ENCODE results near the gene CDH24. TPM values are rescaled to one million over a fixed set of nuclear protein-coding genes. Genes with fewer than 3 reads are reported as not detected.

Gene CDH24
- total and polyA plus RNA-seq, 2 of the 13 experiments (the other 11 are each of a cell fraction or from before 2014, with no cell fraction given) = 0.69 to 0.99 TPM

DNA sequence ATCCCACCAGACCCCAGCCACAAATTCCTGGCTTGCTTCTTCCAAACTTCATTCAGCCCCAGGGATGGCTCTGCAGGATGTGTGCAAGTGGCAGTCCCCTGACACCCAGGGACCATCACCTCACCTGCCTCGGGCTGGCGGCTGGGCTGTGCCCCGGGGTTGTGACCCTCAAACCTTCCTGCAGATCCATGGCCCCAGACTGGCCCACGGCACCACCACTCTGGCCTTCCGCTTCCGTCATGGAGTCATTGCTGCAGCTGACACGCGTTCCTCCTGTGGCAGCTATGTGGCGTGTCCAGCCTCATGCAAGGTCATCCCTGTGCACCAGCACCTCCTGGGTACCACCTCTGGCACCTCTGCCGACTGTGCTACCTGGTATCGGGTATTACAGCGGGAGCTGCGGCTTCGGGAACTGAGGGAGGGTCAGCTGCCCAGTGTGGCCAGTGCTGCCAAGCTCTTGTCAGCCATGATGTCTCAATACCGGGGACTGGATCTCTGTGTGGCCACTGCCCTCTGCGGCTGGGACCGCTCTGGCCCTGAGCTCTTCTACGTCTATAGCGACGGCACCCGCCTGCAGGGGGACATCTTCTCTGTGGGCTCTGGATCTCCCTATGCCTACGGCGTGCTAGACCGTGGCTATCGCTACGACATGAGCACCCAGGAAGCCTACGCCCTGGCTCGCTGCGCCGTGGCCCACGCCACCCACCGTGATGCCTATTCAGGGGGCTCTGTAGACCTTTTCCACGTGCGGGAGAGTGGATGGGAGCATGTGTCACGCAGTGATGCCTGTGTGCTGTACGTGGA lies 15.0 kb downstream of the CDH24 start, which contains the start of gene PSMB11 (continued):
- TF ChIP-seq, protein P1, sequence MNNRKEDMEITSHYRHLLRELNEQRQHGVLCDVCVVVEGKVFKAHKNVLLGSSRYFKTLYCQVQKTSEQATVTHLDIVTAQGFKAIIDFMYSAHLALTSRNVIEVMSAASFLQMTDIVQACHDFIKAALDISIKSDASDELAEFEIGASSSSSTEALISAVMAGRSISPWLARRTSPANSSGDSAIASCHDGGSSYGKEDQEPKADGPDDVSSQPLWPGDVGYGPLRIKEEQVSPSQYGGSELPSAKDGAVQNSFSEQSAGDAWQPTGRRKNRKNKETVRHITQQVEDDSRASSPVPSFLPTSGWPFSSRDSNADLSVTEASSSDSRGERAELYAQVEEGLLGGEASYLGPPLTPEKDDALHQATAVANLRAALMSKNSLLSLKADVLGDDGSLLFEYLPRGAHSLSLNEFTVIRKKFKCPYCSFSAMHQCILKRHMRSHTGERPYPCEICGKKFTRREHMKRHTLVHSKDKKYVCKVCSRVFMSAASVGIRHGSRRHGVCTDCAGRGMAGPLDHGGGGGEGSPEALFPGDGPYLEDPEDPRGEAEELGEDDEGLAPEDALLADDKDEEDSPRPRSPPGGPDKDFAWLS (CRISPR knock-in tag; IDR thresholded peaks at IDR 0.05; ENCODE audit: borderline replicate concordance) = peak; percentile 62; the same call in 1 of the 2 replicates
- TF ChIP-seq, protein P2, sequence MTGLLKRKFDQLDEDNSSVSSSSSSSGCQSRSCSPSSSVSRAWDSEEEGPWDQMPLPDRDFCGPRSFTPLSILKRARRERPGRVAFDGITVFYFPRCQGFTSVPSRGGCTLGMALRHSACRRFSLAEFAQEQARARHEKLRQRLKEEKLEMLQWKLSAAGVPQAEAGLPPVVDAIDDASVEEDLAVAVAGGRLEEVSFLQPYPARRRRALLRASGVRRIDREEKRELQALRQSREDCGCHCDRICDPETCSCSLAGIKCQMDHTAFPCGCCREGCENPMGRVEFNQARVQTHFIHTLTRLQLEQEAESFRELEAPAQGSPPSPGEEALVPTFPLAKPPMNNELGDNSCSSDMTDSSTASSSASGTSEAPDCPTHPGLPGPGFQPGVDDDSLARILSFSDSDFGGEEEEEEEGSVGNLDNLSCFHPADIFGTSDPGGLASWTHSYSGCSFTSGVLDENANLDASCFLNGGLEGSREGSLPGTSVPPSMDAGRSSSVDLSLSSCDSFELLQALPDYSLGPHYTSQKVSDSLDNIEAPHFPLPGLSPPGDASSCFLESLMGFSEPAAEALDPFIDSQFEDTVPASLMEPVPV (CRISPR knock-in tag; IDR thresholded peaks at IDR 0.05) = peak; percentile 40; the same call in 1 of the 2 replicates
- TF ChIP-seq ZNF34 (CRISPR knock-in tag; IDR thresholded peaks at IDR 0.05; ENCODE audit: borderline replicate concordance) (no peak), KDM2A (CRISPR knock-in tag; IDR thresholded peaks at IDR 0.05; ENCODE audit: borderline replicate concordance, low read depth) (no peak), HOXA3 (CRISPR knock-in tag; IDR thresholded peaks at IDR 0.05) (0 out of 2 replicates have a peak, but pooled peaks have one; percentile 23)
- TF ChIP-seq, protein P3, sequence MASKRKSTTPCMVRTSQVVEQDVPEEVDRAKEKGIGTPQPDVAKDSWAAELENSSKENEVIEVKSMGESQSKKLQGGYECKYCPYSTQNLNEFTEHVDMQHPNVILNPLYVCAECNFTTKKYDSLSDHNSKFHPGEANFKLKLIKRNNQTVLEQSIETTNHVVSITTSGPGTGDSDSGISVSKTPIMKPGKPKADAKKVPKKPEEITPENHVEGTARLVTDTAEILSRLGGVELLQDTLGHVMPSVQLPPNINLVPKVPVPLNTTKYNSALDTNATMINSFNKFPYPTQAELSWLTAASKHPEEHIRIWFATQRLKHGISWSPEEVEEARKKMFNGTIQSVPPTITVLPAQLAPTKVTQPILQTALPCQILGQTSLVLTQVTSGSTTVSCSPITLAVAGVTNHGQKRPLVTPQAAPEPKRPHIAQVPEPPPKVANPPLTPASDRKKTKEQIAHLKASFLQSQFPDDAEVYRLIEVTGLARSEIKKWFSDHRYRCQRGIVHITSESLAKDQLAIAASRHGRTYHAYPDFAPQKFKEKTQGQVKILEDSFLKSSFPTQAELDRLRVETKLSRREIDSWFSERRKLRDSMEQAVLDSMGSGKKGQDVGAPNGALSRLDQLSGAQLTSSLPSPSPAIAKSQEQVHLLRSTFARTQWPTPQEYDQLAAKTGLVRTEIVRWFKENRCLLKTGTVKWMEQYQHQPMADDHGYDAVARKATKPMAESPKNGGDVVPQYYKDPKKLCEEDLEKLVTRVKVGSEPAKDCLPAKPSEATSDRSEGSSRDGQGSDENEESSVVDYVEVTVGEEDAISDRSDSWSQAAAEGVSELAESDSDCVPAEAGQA (IDR thresholded peaks at IDR 0.05; ENCODE audit: low read depth) = no peak
- TF ChIP-seq, protein P3 (CRISPR knock-in tag; IDR thresholded peaks at IDR 0.05; ENCODE audit: borderline replicate concordance) = no peak
